Endothelial cell of umbilical vein (primary cell): ENCODE results near the gene CCR8. TPM values are rescaled to one million over a fixed set of nuclear protein-coding genes. Genes with fewer than 3 reads are reported as not detected.

Source experiments
- BruUV-seq: library from RNA; stranded (reverse); fragments of 400-500 nt; replicated peaks from 2 replicates; lab custom pipeline; 2021; lab: Mats Ljungman, UMichigan
- CTCF ChIA-PET: fragments of 300-600, 350-600 bp; sonication (Branson Sonifier 250); formaldehyde crosslinking; loops from one replicate; lab custom pipeline; 2021; ENCODE audit warnings: antibody characterized with exemption, inconsistent platforms; lab: Charles Lee
- POLR2A ChIA-PET: fragments of 300-600, 350-600 bp; sonication (Branson Sonifier 250); formaldehyde crosslinking; loops from one replicate; lab custom pipeline; 2021; ENCODE audit warnings: antibody characterized with exemption, inconsistent platforms; lab: Charles Lee
- DNase-seq: peaks from one replicate; pipeline ENCODE4 v3.0.0-alpha.2; 2011; ENCODE audit warnings: low read depth, low spot score
- FAIRE-seq: peaks from 2 replicates; lab custom pipeline; 2011; peaks lifted over from hg19 to GRCh38; lab: Jason Lieb, UNC
- H2AFZ ChIP-seq: 2 replicates; pipeline ENCODE4 v1.6.0; 2012; ENCODE audit warnings: low read depth, low read length, control low read depth, inconsistent platforms
- H3K27ac ChIP-seq: 2 replicates; pipeline ENCODE4 v1.5.1; 2011; ENCODE audit warnings: low read depth, mild to moderate bottlenecking, control low read depth, low read length, moderate library complexity; ENCODE audit not compliant: insufficient read depth
- H3K27me3 ChIP-seq, 2 experiments: 2 replicates each; pipeline versions ENCODE4 v1.6.0 to v1.6.1; 2011; ENCODE audit warnings: low read length in 2 of 2, mixed read lengths in 1 of 2; ENCODE audit not compliant: control insufficient read depth in 2 of 2, insufficient read depth in 2 of 2
- H3K36me3 ChIP-seq, 2 experiments: 2 replicates in 1 of 2; 3 replicates in 1 of 2; pipeline ENCODE4 v1.5.1; 2011; ENCODE audit warnings: low read length in 2 of 2, mild to moderate bottlenecking in 1 of 2, moderate library complexity in 1 of 2; ENCODE audit not compliant: control insufficient read depth in 2 of 2, insufficient read depth in 2 of 2; ENCODE audit errors: extremely low read depth in 1 of 2
- H3K4me1 ChIP-seq: 3 replicates; pipeline ENCODE4 v1.5.1; 2011; ENCODE audit warnings: mild to moderate bottlenecking, low read length; ENCODE audit not compliant: control insufficient read depth, insufficient read depth; ENCODE audit errors: extremely low read depth
- H3K4me2 ChIP-seq: 2 replicates; pipeline ENCODE4 v1.6.1; 2011; ENCODE audit warnings: low read length, control low read depth, mixed read lengths; ENCODE audit not compliant: insufficient read depth
- H3K4me3 ChIP-seq, 3 experiments: fragments of 200-600 bp in 1 of 3; sonication (generic), shearing (Covaris generic) in 1 of 3; replicated peaks in 1 of 3; 2 replicates each; pipeline ENCODE4 v1.5.1; 2011 to 2016; ENCODE audit warnings: control low read depth in 3 of 3, low read length in 3 of 3, mild to moderate bottlenecking in 2 of 3, inconsistent platforms in 1 of 3, low read depth in 1 of 3, moderate library complexity in 1 of 3; ENCODE audit not compliant: insufficient read depth in 1 of 3
- H3K79me2 ChIP-seq: 2 replicates; pipeline ENCODE4 v1.6.0; 2012; ENCODE audit warnings: low read length, inconsistent platforms; ENCODE audit not compliant: control insufficient read depth, insufficient read depth
- H3K9ac ChIP-seq: replicated peaks from 2 replicates; pipeline ENCODE3; 2011; ENCODE audit warnings: low read length, control low read depth; ENCODE audit not compliant: insufficient read depth; ENCODE audit errors: extremely low read depth
- H3K9me1 ChIP-seq: replicated peaks from 3 replicates; pipeline ENCODE4 v1.6.0; 2011; ENCODE audit warnings: mild to moderate bottlenecking, low read length; ENCODE audit not compliant: control insufficient read depth, insufficient read depth; ENCODE audit errors: extremely low read depth
- H3K9me3 ChIP-seq: replicated peaks from 2 replicates; pipeline ENCODE4 v1.5.1; 2012; ENCODE audit warnings: low read length, inconsistent platforms; ENCODE audit not compliant: control insufficient read depth, insufficient read depth
- H4K20me1 ChIP-seq: replicated peaks from 2 replicates; pipeline ENCODE3; 2011; ENCODE audit warnings: mild to moderate bottlenecking, low read length; ENCODE audit not compliant: control insufficient read depth, insufficient read depth; ENCODE audit errors: extremely low read depth
- CTCF ChIP-seq, 2 donors: IDR thresholded peaks; 1 replicate in 1 of 2; 2 replicates in 1 of 2; pipeline ENCODE4 v1.5.1; 2011; ENCODE audit warnings: low read length in 2 of 2, mild to moderate bottlenecking in 2 of 2, moderate library complexity in 2 of 2, control low read depth in 1 of 2, inconsistent platforms in 1 of 2, low read depth in 1 of 2; ENCODE audit not compliant: insufficient read depth in 1 of 2; ENCODE audit errors: extremely low read depth in 1 of 2
- EZH2 ChIP-seq: IDR thresholded peaks from 2 replicates; pipeline ENCODE4 v1.6.1; 2012; ENCODE audit warnings: borderline replicate concordance, low read depth, mild to moderate bottlenecking, moderate library complexity, low read length, inconsistent platforms; ENCODE audit not compliant: severe bottlenecking
- FOS ChIP-seq: IDR thresholded peaks from 2 replicates; pipeline ENCODE4 v1.6.1; 2011; ENCODE audit warnings: mild to moderate bottlenecking, low read length, moderate library complexity, borderline replicate concordance; ENCODE audit not compliant: insufficient read depth
- GATA2 ChIP-seq: IDR thresholded peaks from 2 replicates; pipeline ENCODE4 v1.7.0; 2011; ENCODE audit warnings: low read depth, mild to moderate bottlenecking, moderate library complexity, mixed read lengths, low read length; ENCODE audit not compliant: insufficient read length, insufficient read depth
- JUN ChIP-seq: IDR thresholded peaks from 2 replicates; pipeline ENCODE4 v1.6.1; 2011; ENCODE audit warnings: borderline replicate concordance, low read depth; ENCODE audit not compliant: insufficient read length, insufficient read depth
- MAX ChIP-seq: IDR thresholded peaks from 2 replicates; pipeline ENCODE4 v1.6.1; 2011; ENCODE audit not compliant: insufficient read depth, insufficient read length
- MYC ChIP-seq: IDR thresholded peaks from one replicate; pipeline ENCODE4 v1.6.1; 2011; ENCODE audit warnings: mild to moderate bottlenecking, low read depth, low read length
- POLR2A ChIP-seq: IDR thresholded peaks from 2 replicates; pipeline ENCODE4 v1.6.1; 2012; ENCODE audit warnings: low read depth, mild to moderate bottlenecking, control low read depth, low read length
- POLR2AphosphoS5 ChIP-seq: IDR thresholded peaks from 2 replicates; pipeline ENCODE4 v1.6.1; 2012; ENCODE audit warnings: low read depth, mild to moderate bottlenecking, control low read depth, low read length, moderate library complexity; ENCODE audit not compliant: insufficient read depth
- dilution Hi-C: fragments of 300-500 bp; cut with MboI; formaldehyde crosslinking; loops from one replicate; pipeline ENCODE4 v1.15.0; 2019; ENCODE audit warnings: low sequenced_read_pairs; ENCODE audit not compliant: extremely low pct_ligation_motif_present
- intact Hi-C: fragments of 100-400 bp; cut with micrococcal nuclease; formaldehyde crosslinking; loops from one replicate; pipeline ENCODE4 v1.10.0; 2022
- polyA plus RNA-seq, 4 experiments: library from polyadenylated mRNA; depleted of rRNA in 3 of 4; stranded (reverse) in 3 of 4; unstranded in 1 of 4; fragments of >200 nt; gene quantifications; 2 replicates each; pipeline versions ENCODE4 v1.2.1 to v1.2.3, GENCODE V29; 2011 to 2012; ENCODE audit warnings: missing spikeins in 1 of 4
- total RNA-seq: library from RNA; stranded (reverse); gene quantifications from 2 replicates; pipeline ENCODE4 v1.2.3, GENCODE V29; 2021

The CCR8 gene
- total and polyA plus RNA-seq, 2 donors (not counting 3 experiments of a cell fraction or from before 2014, with no cell fraction given), result not detected

- DNase-seq (no peak), FAIRE-seq (no peak)
- H3K4me3 ChIP-seq, result no peak overlapping the region
- H3K36me3 ChIP-seq, result no peaks in the 10 kb centered on the region
- TF ChIP-seq MAX, result no peak
- no peaks in the 10 kb centered on the region for H3K4me1 ChIP-seq
- intact Hi-C loops (no loop called here), dilution Hi-C loops (no loop called here)
- no peaks in the 10 kb centered on the region for H3K9me3 ChIP-seq
- ChIA-PET CTCF (no interaction called here), POLR2A (no interaction called here)
- H3K9ac ChIP-seq, result no peak overlapping the region
- H4K20me1 ChIP-seq, result no peaks in the 10 kb centered on the region
- no peak overlapping the region for H3K27ac ChIP-seq
- no peaks in the 10 kb centered on the region for H3K9me1 ChIP-seq
- H3K27me3 ChIP-seq, result peaks cover 4 to 6% of the 10 kb centered on the region in 2 experiments
- no peak overlapping the region for H2AFZ ChIP-seq
- H3K4me2 ChIP-seq, result no peak overlapping the region
- BruUV-seq, result no TSS peak
- H3K79me2 ChIP-seq, result no peaks in the 10 kb centered on the region
Observed at GRCh38 chr3:39346785-39347585, 17.5 kb downstream of the CCR8 start.

- ChIA-PET POLR2A (no interaction called here), CTCF (no interaction called here)
- Histone ChIP-seq H3K36me3 (no peaks in the 10 kb centered on the region), H3K9me1 (no peaks in the 10 kb centered on the region), H3K4me3 (no peak overlapping the region), H3K9me3 (no peaks in the 10 kb centered on the region), H2AFZ (no peak overlapping the region), H3K9ac (no peak overlapping the region), H3K4me2 (no peak overlapping the region), H3K79me2 (no peaks in the 10 kb centered on the region), H3K27me3 (peaks cover 4 to 6% of the 10 kb centered on the region in 2 experiments), H3K4me1 (no peaks in the 10 kb centered on the region), H4K20me1 (no peaks in the 10 kb centered on the region), H3K27ac (no peak overlapping the region)
- dilution Hi-C loops, result no loop called here
- DNase-seq (no peak), FAIRE-seq (no peak)
- TF ChIP-seq GATA2 (no peak), JUN (no peak), EZH2 (no peak), FOS (no peak), MYC (no peak), MAX (no peak), CTCF (IDR thresholded peaks at IDR 0.05; ENCODE audit: extremely low read depth in 1 of 2, insufficient read depth in 1 of 2, low read depth in 1 of 2, low read length in 2 of 2) (no peak), POLR2AphosphoS5 (no peak), POLR2A (no peak)
- BruUV-seq, result no TSS peak
- intact Hi-C loops, result no loop called here
Observed at GRCh38 chr3:39347586-39347876, 18.0 kb downstream of the CCR8 start.
